Muscle layer of duodenum (tissue), 2 donors: Measurements from ENCODE around the gene NMNAT1.
"Not testable (repeated sequence)": the region's sequence is repeated elsewhere in the genome, so short reads cannot be mapped to it uniquely, and the experiment has no call there.

Experiments used
- H3K27ac ChIP-seq: one replicate; pipeline ENCODE4 v1.7.0; 2013; ENCODE audit warnings: mild to moderate bottlenecking, low read length
- H3K27me3 ChIP-seq: one replicate; pipeline ENCODE4 v1.7.0; 2013; ENCODE audit warnings: low read depth, mild to moderate bottlenecking, control low read depth, low read length
- H3K36me3 ChIP-seq, 2 donors: one replicate each; pipeline ENCODE4 v1.7.0; 2013; ENCODE audit warnings: low read length in 2 of 2, control low read depth in 1 of 2, mild to moderate bottlenecking in 1 of 2; ENCODE audit not compliant: insufficient read depth in 2 of 2, control insufficient read depth in 1 of 2
- H3K4me1 ChIP-seq, 2 donors: one replicate each; pipeline ENCODE4 v1.7.0; 2013; ENCODE audit warnings: low read length in 2 of 2, mild to moderate bottlenecking in 2 of 2, control low read depth in 1 of 2, moderate library complexity in 1 of 2; ENCODE audit not compliant: insufficient read depth in 2 of 2, control insufficient read depth in 1 of 2
- H3K4me3 ChIP-seq, 2 donors: one replicate each; pipeline ENCODE4 v1.7.0; 2013; ENCODE audit warnings: low read length in 2 of 2, low read depth in 1 of 2, mild to moderate bottlenecking in 1 of 2
- H3K9me3 ChIP-seq, 2 donors: one replicate each; pipeline ENCODE4 v1.7.0; 2013; ENCODE audit warnings: low read length in 2 of 2, control low read depth in 1 of 2, mild to moderate bottlenecking in 1 of 2; ENCODE audit not compliant: control insufficient read depth in 1 of 2
- donor health status: healthy.

The NMNAT1 gene

DNA sequence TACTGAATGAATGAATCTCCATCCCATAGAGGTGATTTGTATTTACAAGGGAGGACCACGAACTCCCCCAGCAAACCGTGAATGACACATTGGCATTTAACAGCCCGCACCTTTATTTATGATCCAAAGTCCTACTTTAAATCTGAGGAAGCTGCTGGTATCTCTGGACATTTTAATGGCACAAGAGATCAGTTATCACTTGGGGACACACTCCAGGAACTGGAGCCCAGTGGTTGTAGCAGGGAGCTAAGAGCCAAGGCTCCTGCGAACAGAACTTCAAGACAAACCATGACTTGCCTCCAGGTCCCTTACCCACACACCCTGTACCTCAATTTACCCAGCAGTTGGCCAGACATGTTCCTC, 34.4 kb upstream of the NMNAT1 start:
- Histone ChIP-seq H3K9me3 (no peaks in the 10 kb centered on the region), H3K27ac (peak overlapping the region; percentile 18)

DNA sequence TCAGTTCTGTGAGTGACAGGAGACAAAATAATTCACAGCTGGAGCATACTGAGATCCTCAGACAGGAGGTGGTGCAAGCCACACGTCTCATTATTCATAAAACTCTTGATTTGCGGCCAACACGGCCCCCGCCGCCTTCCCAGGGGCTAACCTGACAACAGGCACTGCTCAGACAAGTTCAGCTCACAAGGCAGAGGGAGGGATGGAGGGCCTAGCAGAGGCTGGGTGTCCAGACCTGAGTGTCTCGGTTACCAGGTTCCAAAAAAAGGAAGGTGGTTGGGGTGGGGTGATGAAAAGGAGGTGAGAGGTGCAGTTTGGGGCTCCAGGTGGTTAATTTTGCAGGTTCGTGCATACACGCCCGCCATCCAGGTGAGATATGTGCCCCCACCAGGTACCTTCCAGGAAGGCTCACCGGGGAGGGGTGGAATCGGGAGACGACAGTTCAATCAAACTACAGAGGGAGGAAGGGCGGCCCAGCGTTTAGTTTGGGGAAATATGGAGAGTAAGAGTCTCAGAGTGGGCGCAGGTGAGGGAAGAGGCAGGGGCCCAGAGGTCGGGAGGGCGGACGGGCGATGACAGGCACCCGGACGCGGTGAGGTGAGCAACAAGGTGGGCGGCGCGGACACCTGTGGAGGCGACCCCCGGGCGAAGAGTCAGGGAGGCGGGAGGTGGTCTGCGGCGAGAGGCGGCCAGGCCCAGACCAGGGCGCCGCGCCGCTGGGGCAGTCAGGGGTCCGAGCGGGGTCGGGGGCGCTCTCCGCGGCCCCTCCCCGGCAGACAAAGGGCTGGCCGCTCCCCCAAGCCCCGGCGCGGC, 33.8 kb upstream of the NMNAT1 start:
- peak overlapping the region; percentile 18 for H3K27ac ChIP-seq
- H3K9me3 ChIP-seq = no peaks in the 10 kb centered on the region
- H3K36me3 ChIP-seq = no peaks in the 10 kb centered on the region
- H3K4me3 ChIP-seq = peak overlapping the region; percentile 71 to 86
- peaks cover 3 to 16% of the 10 kb centered on the region in 2 donors for H3K4me1 ChIP-seq
- H3K27me3 ChIP-seq = no peaks in the 10 kb centered on the region

More for the DNA sequence above, 34.4 kb upstream of the NMNAT1 start:
- Histone ChIP-seq H3K27me3 (no peaks in the 10 kb centered on the region), H3K36me3 (no peaks in the 10 kb centered on the region), H3K4me1 (peaks cover 3 to 16% of the 10 kb centered on the region in 2 donors), H3K4me3 (peak overlapping the region; percentile 71 to 86)

DNA sequence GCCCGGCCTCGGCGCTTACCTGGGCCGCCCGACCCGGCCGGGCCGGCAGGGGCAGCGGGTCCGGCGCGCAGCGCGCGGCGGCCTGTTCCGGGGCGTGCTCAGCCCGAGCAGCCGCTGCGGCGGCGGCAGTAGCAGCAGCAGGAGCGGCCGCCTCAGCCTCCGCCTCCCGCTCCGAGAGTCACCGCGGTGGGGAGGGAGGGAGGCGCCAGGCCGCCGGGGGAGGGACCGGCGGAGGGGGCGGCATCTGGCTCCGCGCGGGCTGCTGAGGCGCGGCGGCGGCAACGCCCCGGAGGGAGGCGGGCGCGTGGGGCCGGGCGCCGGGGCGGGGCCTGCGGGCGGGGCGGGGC, 33.2 kb upstream of the NMNAT1 start, which contains the start of gene CTNNBIP1:
Gene CTNNBIP1, minus strand, starts transcription at position 194 of the 347 bp plus-strand sequence. CDS start 38,205 bp downstream, outside the sequence.
- Histone ChIP-seq H3K27ac (peak within 1 kb of the TSS; percentile 97), H3K27me3 (no peaks in the 10 kb centered on the region), H3K4me1 (peaks cover 3 to 16% of the 10 kb centered on the region in 2 donors), H3K9me3 (no peaks in the 10 kb centered on the region), H3K36me3 (no peaks in the 10 kb centered on the region), H3K4me3 (peak within 1 kb of the TSS; percentile 86)

DNA sequence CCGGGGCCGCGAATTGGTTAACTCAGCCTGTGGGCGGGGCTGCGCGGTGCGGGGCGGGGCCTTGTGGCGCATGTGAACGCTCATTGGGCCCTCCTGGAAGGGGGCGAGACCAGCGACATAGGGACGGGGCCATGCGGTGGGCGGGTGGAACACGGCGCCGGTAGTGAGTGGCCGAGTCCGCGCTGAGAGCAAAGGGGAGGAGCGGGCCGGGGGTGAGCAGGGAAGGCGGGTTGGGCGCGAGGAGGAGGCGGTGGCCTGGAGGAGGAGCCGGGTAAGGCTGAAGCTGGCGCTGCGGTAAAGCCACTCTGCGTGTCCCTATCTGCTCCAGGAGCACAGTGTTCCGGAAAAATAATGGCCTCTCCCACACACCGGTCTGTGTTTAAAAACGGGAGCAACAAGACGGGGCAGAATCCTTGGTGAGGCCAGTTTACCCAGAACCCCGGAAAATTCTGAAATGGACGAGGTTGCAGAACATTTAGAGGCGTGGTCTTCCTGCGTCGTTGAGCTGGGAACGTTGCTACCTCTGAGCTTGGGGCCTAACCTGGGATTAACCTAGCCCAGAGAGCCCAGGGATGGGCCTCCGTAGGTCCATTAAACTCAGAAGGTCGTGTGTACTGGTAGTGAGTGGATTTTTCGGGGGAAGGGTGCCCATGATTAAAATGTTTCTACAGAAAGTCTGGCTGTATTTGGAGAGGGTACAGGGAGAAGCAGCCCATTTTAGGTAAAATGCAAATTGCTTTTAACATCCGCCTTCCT, 32.7 kb upstream of the NMNAT1 start:
- Histone ChIP-seq H3K27me3 (no peaks in the 10 kb centered on the region), H3K4me1 (peaks cover 3 to 16% of the 10 kb centered on the region in 2 donors), H3K36me3 (no peaks in the 10 kb centered on the region), H3K9me3 (no peaks in the 10 kb centered on the region), H3K27ac (peak overlapping the region; percentile 97), H3K4me3 (peak overlapping the region; percentile 74 to 86)

DNA sequence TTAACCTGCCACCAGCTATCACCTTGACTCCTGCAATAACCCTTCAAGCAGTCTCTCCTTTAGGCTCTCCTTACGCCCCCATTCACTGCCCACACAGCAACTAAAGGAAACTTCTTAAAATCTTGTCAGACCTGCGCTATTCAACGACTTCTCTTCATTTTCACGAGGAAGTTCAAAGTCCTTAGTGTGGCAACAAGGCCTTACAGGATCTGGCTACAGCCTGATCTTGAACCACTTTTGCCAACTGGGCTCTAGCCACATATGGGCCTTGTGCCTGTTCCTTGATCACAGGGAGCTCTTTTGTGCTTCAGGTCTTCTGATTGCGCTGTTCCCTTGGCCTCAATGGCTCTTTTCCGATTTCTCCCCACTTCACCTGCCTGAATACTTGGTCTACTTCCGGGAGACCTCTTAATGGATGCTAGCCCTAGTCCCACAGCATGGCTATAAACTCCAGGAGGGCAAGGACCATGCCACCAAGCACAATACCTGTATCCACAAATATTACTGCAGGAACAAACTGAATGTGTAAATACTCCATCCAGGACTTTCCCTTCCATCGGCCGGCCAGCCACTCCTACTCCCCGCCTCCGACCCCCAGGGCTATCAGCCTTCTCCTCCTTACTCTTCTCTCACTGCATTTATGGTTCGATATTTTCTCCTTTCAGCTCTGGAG, 30.9 kb upstream of the NMNAT1 start:
- H3K27me3 ChIP-seq = no peaks in the 10 kb centered on the region
- no peaks in the 10 kb centered on the region for H3K36me3 ChIP-seq
- H3K4me1 ChIP-seq = peaks cover 3 to 16% of the 10 kb centered on the region in 2 donors
- peak overlapping the region; percentile 49 for H3K27ac ChIP-seq
- no peaks in the 10 kb centered on the region for H3K9me3 ChIP-seq
- no peak overlapping the region for H3K4me3 ChIP-seq

DNA sequence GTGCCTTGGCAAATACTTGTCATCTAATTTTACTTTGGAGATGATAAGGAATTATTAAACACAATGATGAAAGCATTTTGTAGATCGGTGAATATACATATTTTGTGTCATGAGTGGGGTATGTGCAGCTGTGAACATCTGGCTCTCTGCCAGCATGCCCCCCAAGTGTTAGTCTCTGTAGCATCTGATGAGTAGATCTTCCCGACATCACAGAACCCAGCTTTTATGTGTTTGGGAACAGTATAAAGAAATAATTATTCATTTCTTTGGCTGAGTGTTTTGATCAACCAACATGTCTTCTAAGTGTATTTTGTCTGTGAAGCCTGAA, 28.7 kb upstream of the NMNAT1 start:
- H3K4me3 ChIP-seq = no peak overlapping the region
- H3K9me3 ChIP-seq = no peaks in the 10 kb centered on the region
- H3K27ac ChIP-seq = no peak overlapping the region
- H3K27me3 ChIP-seq = no peaks in the 10 kb centered on the region
- H3K36me3 ChIP-seq = no peaks in the 10 kb centered on the region
- H3K4me1 ChIP-seq = peaks cover 3 to 5% of the 10 kb centered on the region in 2 donors

DNA sequence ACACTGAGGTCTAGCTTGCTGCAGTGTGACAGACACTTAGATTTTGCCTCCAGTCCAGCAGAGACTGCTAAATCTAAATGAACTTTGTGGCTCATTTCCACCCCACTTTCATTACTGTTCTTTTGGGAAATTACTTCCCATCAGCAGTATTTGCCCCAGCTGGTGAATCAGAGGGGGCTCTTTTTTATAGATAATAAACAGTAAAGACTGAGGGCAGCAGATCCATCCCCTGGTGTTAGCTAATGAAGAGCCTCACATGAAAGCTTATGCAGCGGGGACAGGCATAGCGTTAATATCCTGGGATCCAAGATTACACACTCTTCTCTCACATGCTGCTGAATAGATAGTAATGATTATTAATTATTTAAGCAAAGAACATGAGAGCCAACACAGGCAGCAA, 26.8 kb upstream of the NMNAT1 start:
- Histone ChIP-seq H3K4me3 (no peak overlapping the region), H3K9me3 (no peaks in the 10 kb centered on the region), H3K4me1 (peaks cover 0 to under 1% of the 10 kb centered on the region in 2 donors), H3K27ac (no peak overlapping the region), H3K27me3 (no peaks in the 10 kb centered on the region), H3K36me3 (no peaks in the 10 kb centered on the region)

DNA sequence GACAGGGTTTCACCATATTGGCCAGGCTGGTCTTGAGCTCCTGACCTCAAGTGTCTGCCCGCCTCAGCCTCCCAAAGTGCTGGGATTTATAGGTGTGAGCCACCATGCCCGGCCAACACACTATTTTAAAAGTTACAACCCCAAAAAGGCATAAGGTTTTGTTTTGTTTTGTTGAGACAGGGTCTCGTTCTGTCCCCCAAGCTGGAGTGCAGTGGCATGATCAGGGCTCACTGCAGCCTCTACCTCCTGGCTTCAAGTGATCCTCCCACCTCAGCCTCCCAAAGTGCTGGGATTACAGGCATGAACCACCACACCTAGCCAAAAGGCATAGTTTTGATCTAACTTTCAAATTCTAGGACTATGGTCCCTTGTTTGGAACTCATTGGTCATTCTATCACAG, 25.8 kb upstream of the NMNAT1 start:
- H3K4me3 ChIP-seq, H3K4me1 ChIP-seq, H3K27me3 ChIP-seq: not testable (repeated sequence)

DNA sequence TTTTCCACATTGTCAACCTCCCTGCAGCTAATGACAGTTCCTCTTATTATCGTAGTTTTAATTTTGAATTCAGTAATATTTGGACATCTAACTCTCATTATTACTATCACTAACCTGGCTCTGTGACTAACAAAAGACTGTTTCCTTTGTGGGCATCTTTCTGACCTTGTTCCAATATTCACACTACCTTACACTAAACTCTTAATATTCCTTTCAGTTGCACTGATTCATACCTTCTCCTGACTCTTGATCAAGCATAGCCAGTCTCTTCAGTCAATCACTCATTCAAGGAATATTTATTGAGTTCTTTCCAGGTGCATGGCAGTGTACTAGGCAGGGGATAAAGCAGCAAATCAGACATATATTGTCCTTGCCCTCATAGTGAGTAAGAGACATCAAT, 25.4 kb upstream of the NMNAT1 start:
- Histone ChIP-seq H3K36me3 (no peaks in the 10 kb centered on the region), H3K27ac (no peak overlapping the region), H3K4me1 (no peaks in the 10 kb centered on the region), H3K9me3 (no peaks in the 10 kb centered on the region), H3K27me3 (no peaks in the 10 kb centered on the region), H3K4me3 (no peak overlapping the region)

More for the DNA sequence above, 25.8 kb upstream of the NMNAT1 start:
- H3K36me3 ChIP-seq, H3K9me3 ChIP-seq, H3K27ac ChIP-seq: not testable (repeated sequence)

DNA sequence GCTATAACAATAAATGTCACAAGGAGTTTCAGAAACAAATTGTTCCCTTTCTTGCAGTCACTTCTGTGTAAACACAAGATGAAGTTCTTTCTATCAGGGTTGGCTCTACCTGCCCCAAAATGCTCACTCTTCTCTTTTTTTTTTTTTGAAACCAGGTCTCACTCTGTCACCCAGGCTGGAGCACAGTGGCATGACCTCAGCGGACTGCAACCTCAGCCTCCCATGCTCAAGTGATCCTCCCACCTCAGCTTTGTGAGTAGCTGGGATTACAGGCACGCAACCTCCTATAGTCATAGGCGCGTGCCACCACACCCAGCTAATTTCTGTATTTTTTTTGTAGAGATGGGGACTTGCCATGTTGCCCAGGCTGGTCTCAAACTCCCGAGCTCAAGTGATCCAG, 22.7 kb upstream of the NMNAT1 start:
- H3K36me3 ChIP-seq = no peaks in the 10 kb centered on the region
- no peak overlapping the region for H3K4me3 ChIP-seq
- no peaks in the 10 kb centered on the region for H3K9me3 ChIP-seq
- H3K27ac ChIP-seq = no peak overlapping the region
- no peaks in the 10 kb centered on the region for H3K4me1 ChIP-seq
- no peaks in the 10 kb centered on the region for H3K27me3 ChIP-seq

DNA sequence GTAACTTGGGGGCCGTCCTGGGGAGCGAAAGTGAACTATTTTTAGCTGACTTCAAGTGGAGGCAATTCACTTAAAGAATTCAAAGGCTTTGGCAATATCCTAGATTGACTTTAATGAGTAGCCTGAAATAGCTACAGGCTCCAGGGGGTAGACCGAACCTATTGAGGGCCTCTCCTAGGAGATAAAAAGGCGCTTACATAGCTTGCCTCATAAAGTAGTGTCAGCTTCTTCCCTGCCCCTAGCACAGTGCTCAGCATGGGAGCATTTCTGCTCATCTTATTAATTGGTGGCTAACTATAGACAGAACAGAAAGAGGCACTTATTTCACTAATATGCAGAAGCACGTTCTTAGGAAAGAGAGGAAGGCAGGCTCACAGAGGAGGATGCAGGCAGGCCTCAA, 20.9 kb upstream of the NMNAT1 start:
- H3K9me3 ChIP-seq = no peaks in the 10 kb centered on the region
- H3K4me3 ChIP-seq = no peak overlapping the region
- H3K27ac ChIP-seq = no peak overlapping the region
- no peaks in the 10 kb centered on the region for H3K4me1 ChIP-seq
- no peaks in the 10 kb centered on the region for H3K36me3 ChIP-seq
- no peaks in the 10 kb centered on the region for H3K27me3 ChIP-seq
